Epithelial cell of proximal tubule (primary cell): ENCODE data around the gene ADAMTS6. TPM values are rescaled to one million over a fixed set of nuclear protein-coding genes. Genes with fewer than 3 reads are reported as not detected.

Experiments
- DNase-seq: peaks from one replicate; pipeline ENCODE4 v3.0.0-alpha.2; 2011; ENCODE audit warnings: low read depth
- H3K4me3 ChIP-seq: 2 replicates; pipeline ENCODE4 v1.5.1; 2011; ENCODE audit warnings: low read depth, mild to moderate bottlenecking, low read length
- total RNA-seq: library from RNA; depleted of rRNA; stranded (reverse); fragments of >200 nt; gene quantifications from 2 replicates; pipeline ENCODE4 v1.2.3, GENCODE V29; 2015
- TF ChIP-seq, protein P1 (sequence below): conservative IDR thresholded peaks from 2 replicates; pipeline ENCODE4 v1.5.1; 2012; ENCODE audit warnings: low read depth, mild to moderate bottlenecking, low read length

Gene ADAMTS6
- total RNA-seq, 1 donor from 2014 or later = 3.5 TPM

DNA sequence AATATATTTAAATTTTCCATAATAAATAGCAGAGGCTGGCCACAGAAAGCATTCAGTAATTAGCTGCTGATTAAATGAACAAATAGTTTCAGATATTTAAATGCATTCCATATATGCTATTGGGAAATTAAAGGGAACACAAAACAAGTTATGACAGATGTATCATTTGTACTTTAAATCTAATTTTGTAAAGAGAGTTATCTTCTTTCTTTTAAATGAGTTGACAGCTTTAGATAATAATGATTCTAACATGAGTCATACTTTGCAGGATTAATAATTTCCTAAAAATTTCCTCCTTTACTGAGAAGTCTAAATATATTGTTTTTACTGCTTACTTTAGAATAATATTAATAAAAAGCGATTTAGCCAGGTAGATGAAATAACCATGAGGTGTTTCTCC, 320.1 kb downstream of the ADAMTS6 start:
- no peak for DNase-seq
- TF ChIP-seq, protein P1, sequence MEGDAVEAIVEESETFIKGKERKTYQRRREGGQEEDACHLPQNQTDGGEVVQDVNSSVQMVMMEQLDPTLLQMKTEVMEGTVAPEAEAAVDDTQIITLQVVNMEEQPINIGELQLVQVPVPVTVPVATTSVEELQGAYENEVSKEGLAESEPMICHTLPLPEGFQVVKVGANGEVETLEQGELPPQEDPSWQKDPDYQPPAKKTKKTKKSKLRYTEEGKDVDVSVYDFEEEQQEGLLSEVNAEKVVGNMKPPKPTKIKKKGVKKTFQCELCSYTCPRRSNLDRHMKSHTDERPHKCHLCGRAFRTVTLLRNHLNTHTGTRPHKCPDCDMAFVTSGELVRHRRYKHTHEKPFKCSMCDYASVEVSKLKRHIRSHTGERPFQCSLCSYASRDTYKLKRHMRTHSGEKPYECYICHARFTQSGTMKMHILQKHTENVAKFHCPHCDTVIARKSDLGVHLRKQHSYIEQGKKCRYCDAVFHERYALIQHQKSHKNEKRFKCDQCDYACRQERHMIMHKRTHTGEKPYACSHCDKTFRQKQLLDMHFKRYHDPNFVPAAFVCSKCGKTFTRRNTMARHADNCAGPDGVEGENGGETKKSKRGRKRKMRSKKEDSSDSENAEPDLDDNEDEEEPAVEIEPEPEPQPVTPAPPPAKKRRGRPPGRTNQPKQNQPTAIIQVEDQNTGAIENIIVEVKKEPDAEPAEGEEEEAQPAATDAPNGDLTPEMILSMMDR = no peak
- no peak overlapping the region for H3K4me3 ChIP-seq

DNA sequence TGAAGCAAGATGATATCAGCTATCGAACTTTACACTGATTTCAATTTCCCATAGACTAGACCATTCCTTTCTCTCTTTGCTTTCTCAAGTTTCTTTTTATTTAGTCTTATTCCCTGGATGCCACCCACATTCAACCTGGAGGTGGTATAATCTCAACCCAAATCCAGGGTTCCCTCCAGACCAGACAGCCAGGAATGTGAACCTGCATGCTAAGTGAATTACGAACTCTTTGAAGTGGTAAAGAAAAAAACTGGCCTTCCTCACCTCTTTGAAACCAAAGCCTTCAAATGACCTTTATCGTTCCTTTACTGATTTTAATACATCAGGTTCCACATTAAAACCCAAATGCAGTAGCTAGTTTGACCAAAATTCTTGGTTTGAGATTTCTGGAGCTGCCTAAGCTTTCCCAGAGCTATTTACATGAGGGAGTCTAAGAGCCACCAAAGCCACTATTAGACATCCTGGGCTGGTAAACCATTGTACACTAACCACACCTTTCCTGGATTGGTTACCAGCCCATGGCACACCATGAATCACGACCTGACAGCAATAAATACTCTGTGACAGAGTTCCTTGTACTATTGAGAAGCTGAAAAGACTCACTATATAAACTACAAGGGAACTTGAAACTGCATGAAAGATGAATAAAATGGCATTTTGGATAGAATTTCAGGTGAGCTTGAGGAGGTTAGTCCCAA, 323.7 kb downstream of the ADAMTS6 start:
- TF ChIP-seq, protein P1 = no peak
- H3K4me3 ChIP-seq = no peak overlapping the region
- DNase-seq = no peak

DNA sequence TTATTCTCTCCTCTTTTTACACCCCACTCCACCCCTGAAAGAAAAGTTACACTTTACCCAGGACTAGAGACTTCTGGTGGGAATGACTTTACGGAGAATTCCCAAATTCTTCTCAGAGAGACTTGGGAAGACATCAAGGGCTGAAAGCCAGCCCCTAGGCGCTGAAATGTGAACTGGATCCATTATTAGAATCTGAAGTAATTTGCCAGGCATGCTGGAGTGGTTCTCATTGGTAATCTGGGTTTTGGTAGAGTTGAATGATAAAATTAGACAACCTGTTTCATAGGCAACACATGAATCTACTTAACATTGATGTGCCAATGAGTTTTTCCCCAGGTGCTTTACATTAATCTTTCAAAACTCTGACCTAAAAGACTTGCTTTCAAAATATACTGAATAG, 324.8 kb downstream of the ADAMTS6 start:
- TF ChIP-seq, protein P1 = no peak
- no peak overlapping the region for H3K4me3 ChIP-seq
- DNase-seq = no peak

DNA sequence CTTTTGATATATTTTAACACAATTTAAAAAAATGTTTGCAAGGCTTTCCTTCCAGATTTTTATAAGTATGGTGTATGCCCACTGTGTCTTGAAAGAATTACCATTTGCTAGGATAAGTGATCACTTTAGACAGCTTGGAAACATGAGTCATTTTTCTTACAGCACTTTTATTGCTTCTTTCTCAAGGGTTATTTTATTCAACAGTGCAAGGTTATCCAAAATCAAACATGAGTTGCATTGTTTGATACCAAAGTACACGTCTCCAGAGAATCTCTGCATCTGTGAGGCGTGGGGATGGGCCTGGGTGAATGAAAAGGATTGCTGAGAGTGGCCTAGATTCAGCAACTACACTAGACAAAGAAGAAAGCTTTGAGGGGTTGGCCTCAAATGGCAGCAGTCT, 329.6 kb downstream of the ADAMTS6 start:
- no peak overlapping the region for H3K4me3 ChIP-seq
- TF ChIP-seq, protein P1 = no peak
- DNase-seq = no peak

DNA sequence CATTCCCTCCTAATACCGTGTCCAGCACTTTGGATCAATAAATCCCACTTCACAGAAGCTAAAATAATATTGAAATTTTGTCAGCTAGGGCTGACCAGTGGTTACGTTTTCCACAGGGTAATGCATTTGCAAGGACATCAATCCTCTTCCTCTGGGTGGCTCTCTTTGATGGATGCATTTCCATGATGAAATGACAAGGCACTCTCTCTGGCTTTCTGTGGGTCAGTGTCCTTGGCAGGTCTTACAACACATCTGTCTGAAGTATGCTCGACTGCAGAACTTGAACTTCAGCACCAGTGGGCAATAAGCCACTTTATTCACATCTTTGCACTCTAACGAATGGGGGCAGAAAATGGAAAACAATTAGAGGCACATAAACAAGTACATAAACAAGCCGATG, 330.1 kb downstream of the ADAMTS6 start:
- no peak for DNase-seq
- TF ChIP-seq, protein P1 = no peak
- H3K4me3 ChIP-seq = no peak overlapping the region

DNA sequence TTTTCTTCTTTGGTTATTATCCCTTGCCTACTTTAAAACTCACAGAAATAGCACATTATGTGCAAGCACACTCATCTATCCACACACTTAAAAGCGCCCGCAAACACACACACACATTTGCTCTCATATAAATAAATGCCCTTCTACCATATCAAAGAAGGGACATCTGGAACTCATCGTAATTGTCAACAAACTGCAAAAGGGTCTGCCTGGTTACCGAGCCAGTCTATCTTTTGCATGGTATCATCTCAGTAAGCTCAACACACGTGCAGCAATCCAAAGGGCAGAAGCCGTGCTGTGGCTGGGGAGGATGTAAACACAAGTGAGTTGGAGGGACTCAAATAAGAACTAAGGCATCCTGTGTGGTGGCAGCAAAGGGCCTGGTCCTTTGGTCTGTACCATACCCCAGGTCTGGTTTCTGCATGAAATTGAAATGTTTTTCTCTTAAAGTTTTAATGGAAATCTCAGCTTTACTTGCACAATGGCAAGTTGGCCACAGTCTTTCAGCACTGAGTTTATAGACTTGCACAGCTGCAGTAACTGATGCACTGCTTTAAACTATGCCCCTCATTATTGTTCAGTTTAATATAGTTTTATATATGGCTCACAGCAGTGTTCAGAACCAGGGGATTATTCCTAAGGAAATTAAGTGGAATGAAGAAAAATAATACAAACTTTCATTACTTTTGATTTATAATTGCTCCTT, 331.0 kb downstream of the ADAMTS6 start:
- H3K4me3 ChIP-seq = no peak overlapping the region
- TF ChIP-seq, protein P1 = no peak
- DNase-seq = no peak

DNA sequence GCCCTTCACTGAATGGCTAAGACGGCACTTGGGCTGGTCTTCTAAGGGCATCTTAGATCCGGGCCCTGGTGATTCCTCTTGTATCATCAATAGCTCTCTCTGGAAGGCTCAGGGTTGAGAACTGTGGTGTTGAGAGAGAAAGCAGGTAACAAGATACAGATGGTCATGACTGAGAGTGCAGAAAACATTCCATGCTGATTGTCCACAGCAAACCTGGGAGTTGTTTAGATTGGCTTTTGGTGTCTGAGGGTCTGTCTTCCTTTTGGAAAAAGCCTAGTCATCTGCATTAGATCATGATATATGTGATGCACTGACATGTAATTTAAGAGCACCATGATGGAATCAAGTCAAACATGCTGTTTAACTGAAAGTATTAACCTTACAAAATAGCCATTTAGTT, 331.9 kb downstream of the ADAMTS6 start:
- no peak for DNase-seq
- H3K4me3 ChIP-seq = no peak overlapping the region
- TF ChIP-seq, protein P1 = no peak
